AG04449 (cell line): Measurements from ENCODE around the gene OBSL1.

Source experiments
- CTCF ChIA-PET: fragments of 350-600 bp; formaldehyde crosslinking; extraction: SDS; loops from one replicate; lab custom pipeline; 2021; ENCODE audit warnings: antibody characterized with exemption; lab: Yijun Ruan, JAX
- POLR2A ChIA-PET: fragments of 400-600, 350-600 bp; formaldehyde crosslinking; extraction: SDS; loops from one replicate; lab custom pipeline; 2020; ENCODE audit warnings: antibody characterized with exemption, inconsistent platforms; lab: Yijun Ruan, JAX
- DNase-seq: peaks from one replicate; pipeline ENCODE4 v3.0.0-alpha.2; 2010; ENCODE audit warnings: low read depth, low spot score
- H3K4me3 ChIP-seq: 2 replicates; pipeline ENCODE4 v1.5.1; 2011; ENCODE audit warnings: low read depth, mild to moderate bottlenecking, control low read depth, low read length
- TF ChIP-seq, protein P1 (sequence below): IDR thresholded peaks from one replicate; pipeline ENCODE4 v1.5.1; 2011; ENCODE audit warnings: mild to moderate bottlenecking, moderate library complexity, low read length, control low read depth, inconsistent platforms; ENCODE audit not compliant: insufficient read depth; ENCODE audit errors: missing control alignments

Gene OBSL1

DNA sequence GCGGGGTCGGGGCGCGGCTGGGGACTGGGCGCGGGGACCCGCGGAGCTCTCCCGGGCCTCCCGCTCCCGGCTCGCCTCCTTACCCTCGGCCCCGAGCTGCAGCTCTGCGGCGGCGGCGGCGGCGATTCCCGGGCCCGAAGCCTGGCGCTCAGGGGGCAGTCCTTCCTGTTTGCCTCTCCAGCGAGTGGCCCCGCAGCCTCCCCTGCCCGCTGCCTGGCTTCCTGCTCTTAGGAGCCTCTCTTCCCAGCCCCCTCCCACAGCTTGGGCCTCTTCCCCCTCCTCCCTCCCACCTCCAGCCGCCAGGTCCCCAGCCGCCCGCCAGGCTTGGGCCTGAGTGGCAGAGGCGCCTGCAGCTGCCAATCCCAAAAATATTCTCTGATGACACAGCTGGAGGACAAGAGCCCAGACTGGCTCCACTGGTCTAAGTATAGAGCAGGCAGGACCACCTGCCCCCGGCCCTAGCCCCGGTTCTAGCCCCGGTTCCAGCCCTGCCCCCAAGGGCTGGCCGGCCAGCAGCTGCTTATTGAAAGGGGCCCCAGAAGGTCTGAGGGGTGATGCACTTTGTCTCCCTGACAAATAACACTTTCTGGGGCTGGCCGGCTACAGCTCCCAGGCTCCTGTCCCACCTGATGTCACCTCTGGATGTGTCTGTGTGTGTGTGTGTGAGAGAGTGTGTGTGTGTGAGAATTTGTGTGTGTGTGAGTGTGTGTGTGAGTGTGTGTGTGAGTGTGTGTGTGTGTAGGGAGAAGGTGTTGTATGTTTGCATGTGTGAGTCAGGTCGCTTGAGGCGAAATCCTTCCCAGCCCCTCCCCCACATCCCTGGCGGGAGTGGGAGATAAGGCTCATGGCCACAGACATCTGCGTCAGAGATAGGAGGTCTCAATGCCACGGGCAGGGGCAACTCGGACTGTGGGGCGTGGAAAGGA is at the start of gene OBSL1:
Gene OBSL1, minus strand, starts transcription at position 229 of the 926 bp plus-strand sequence. CDS start 307 bp downstream, outside the sequence.
- DNase-seq: peak; percentile 24
- peak within 1 kb of the TSS; percentile 72 for H3K4me3 ChIP-seq
- TF ChIP-seq, protein P1, sequence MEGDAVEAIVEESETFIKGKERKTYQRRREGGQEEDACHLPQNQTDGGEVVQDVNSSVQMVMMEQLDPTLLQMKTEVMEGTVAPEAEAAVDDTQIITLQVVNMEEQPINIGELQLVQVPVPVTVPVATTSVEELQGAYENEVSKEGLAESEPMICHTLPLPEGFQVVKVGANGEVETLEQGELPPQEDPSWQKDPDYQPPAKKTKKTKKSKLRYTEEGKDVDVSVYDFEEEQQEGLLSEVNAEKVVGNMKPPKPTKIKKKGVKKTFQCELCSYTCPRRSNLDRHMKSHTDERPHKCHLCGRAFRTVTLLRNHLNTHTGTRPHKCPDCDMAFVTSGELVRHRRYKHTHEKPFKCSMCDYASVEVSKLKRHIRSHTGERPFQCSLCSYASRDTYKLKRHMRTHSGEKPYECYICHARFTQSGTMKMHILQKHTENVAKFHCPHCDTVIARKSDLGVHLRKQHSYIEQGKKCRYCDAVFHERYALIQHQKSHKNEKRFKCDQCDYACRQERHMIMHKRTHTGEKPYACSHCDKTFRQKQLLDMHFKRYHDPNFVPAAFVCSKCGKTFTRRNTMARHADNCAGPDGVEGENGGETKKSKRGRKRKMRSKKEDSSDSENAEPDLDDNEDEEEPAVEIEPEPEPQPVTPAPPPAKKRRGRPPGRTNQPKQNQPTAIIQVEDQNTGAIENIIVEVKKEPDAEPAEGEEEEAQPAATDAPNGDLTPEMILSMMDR: no peak
- POLR2A ChIA-PET: interaction anchor here (0.8 to 2.2 kb wide), 10 partner anchors 9 to 117 kb away, joined by 3 to 13 read pairs (median 6); partner anchors contain the start of genes CHPF, STK11IP and TMEM198
- CTCF ChIA-PET: interaction anchor here (1.0 to 4.0 kb wide), 6 partner anchors 11 to 180 kb away, joined by 3 to 46 read pairs (median 6); no protein-coding TSS in a partner anchor

DNA sequence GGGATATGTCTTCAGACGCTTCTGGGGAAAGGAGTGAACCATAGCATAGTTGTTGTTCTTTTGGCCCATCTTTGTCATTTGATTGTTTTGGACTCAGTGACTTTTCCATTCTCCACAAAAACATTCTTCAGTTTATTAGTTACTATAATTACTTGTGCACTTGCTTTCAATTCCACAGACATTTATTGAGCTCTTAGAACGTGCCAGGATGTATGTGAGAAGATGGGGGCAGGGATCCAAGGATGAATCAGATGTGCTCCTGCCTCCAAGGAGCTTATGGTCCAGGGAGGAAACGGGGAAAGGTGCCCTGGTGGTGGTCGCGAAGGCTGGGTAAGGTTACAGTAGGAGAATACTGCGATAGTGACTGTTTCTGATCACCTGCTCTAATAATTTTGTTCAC is 49.2 kb upstream of the OBSL1 start:
- TF ChIP-seq, protein P1: no peak
- no peak for DNase-seq
- H3K4me3 ChIP-seq: no peak overlapping the region
- CTCF ChIA-PET: interaction anchor here (0.8 to 3.1 kb wide), 4 partner anchors 10 to 69 kb away, joined by 3 to 19 read pairs (median 5); no protein-coding TSS in a partner anchor
- POLR2A ChIA-PET: no interaction called here

DNA sequence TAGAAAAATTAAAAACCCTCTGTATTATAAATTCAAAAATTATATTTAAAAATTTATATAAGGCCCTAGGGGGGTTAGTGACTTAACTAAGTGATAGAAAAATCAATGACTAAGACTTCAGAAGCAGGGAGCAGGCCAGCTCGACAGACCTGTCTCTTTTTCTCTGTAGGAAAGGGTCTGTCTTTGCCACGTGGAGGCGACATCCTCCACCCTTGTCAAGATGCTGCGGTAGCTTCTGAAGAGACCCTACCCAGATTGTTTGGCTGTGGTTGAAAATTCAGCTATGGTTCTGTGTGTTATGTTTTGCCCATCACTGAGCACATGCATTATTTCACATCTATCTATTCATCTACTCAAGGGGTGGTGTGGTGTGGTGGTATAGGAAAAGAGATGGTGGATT is 47.9 kb upstream of the OBSL1 start:
- TF ChIP-seq, protein P1: no peak
- ChIA-PET CTCF (interaction anchor here (1.2 to 3.1 kb wide), 4 partner anchors 15 to 90 kb away, joined by 3 to 19 read pairs (median 6); no protein-coding TSS in a partner anchor), POLR2A (no interaction called here)
- H3K4me3 ChIP-seq: no peak overlapping the region
- no peak for DNase-seq

DNA sequence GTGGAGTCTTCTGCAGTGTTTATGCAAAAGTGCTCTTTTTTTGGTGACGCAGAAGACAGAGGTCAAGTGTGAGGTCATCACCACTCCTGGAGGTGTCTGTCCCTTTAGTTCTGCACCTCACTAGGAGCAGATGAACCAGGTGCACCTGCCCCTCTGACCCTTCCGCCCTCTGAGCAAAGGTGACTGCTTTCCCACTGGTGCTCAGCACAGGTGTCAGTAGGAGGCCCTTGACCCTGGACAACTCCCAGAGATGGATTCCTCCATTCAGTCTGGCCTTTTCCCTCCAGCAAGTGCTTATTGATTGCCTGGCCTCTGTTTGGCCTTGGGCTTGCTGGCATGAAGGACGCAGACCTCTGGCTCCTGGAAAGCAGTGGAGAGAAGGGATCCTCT is 47.4 kb upstream of the OBSL1 start:
- POLR2A ChIA-PET: no interaction called here
- H3K4me3 ChIP-seq: no peak overlapping the region

DNA sequence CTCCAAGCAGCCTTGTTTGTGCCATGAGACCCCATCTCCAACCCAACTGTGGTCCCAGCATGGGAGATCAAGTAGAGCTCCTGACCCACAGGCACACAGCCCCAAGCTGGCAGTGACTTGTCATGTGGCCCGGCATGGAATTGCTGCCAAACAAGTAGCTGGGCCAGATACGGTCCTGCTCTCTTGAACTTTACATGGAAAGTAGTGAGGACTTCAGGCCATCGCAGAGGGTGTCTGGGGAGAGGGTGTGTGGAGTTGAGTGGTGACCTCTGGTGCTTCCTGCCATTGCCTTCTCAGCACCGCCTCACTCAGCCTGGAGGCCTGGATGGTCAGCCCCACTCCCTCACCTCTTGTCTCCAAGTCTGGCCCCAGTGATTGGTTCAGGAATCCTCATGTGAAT is 45.2 kb upstream of the OBSL1 start:
- ChIA-PET CTCF (interaction anchor here (1.1 to 2.2 kb wide), 2 partner anchors 26 to 86 kb away, joined by 7 read pairs; no protein-coding TSS in a partner anchor), POLR2A (no interaction called here)
- no peak overlapping the region for H3K4me3 ChIP-seq
- TF ChIP-seq, protein P1: no peak
- no peak for DNase-seq

More for the DNA sequence above, 47.4 kb upstream of the OBSL1 start:
- TF ChIP-seq, protein P1: no peak
- CTCF ChIA-PET: interaction anchor here (1.2 to 3.1 kb wide), 4 partner anchors 16 to 89 kb away, joined by 3 to 19 read pairs (median 6); no protein-coding TSS in a partner anchor
- DNase-seq: no peak

DNA sequence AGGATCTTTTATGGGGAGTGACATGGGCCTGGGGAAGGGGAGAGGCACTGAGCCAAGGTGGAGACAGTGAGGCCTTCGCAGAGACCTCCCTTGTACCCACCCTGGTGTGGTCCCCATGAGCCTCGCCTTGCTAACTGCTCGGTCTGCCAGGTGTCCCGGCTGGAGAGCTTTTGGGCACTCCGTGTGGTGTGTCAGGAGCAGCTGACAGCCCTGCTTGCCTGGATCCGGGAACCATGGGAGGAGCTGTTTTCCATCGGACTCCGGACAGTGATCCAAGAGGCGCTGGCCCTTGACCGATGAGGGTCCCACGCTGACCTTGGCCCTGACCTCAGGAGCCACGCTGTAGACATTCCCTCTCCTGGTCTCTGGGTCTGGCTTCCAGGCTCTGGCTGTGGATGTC is 44.6 kb upstream of the OBSL1 start:
- H3K4me3 ChIP-seq: no peak overlapping the region
- no peak for DNase-seq
- TF ChIP-seq, protein P1: no peak
- POLR2A ChIA-PET: no interaction called here
- CTCF ChIA-PET: interaction anchor here (1.0 to 2.2 kb wide), 4 partner anchors 27 to 86 kb away, joined by 3 to 7 read pairs (median 4); no protein-coding TSS in a partner anchor
